SK-N-SH (cell line): ENCODE data around the gene HAUS3.

Source experiments
- CHD2 ChIP-seq: fragments of 150-350 bp; IDR thresholded peaks from 2 replicates; pipeline ENCODE4 v1.6.1; 2018; ENCODE audit warnings: low read length; ENCODE audit not compliant: partially characterized antibody
- EP300 ChIP-seq, 2 experiments: IDR thresholded peaks; 2 replicates each; pipeline versions ENCODE4 v1.4.0 to v1.6.1; 2012; ENCODE audit warnings: borderline replicate concordance in 1 of 2, low read depth in 1 of 2, low read length in 1 of 2
- EZH2phosphoT487 ChIP-seq: fragments of 200-600 bp; sonication (generic); IDR thresholded peaks from 2 replicates; pipeline ENCODE4 v1.6.1; 2017; ENCODE audit warnings: low read depth, mixed run types, mild to moderate bottlenecking, antibody characterized with exemption, moderate library complexity, borderline replicate concordance
- FOSL2 ChIP-seq: IDR thresholded peaks from 2 replicates; pipeline ENCODE4 v1.4.0; 2012; ENCODE audit warnings: low read depth, mild to moderate bottlenecking, moderate library complexity, borderline replicate concordance
- RAD21 ChIP-seq: IDR thresholded peaks from 2 replicates; pipeline ENCODE4 v1.6.1; 2012; ENCODE audit warnings: mild to moderate bottlenecking, low read length
- TF ChIP-seq, protein P1 (sequence below): fragments of 200-600 bp; sonication (generic); IDR thresholded peaks from 2 replicates; pipeline ENCODE4 v1.6.1; 2017; ENCODE audit warnings: antibody characterized with exemption, mild to moderate bottlenecking, moderate library complexity
- TF ChIP-seq, protein P2 (sequence below): IDR thresholded peaks from 2 replicates; pipeline ENCODE4 v1.4.0; 2012; ENCODE audit warnings: low read depth, borderline replicate concordance

DNA sequence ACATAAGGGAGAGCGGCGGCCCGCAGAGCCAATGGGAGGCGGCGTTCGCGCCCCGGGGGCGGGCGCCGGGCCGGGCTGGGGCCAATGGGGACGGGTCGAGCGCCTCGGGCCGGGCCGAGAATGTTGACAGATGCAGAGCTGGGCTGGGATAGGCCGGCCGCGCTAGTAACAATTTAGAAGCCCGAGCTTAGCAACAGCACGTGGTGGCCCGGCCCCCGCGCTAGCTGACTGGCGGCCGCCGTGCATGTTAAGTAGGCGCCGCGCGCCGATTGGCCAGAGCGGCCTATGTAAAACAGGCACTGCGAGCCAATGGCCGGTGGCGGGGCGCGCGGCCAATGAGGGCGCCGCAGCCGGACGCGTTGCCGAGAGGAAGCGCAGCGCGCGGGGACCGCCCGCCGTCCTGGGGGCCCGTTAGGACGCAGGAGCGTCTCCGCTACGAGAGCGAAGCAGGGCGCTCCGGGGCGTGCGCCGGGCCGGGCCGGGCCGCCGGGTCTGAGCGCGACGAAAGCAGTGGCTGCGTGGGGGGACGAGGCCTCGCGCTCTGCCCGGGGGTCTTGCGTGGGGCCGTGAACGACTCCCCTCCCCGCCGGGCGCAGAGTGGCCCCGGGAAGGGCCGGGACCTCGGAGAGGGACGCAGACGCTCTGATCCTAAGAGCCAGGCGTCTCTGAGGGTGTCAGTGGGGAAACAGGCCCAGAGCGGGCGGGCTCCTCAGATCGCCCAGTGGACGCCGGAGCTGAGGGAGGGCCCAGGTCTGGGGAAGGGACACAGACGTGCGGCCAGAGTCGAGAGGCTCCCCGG is 20.4 kb upstream of the HAUS3 start:
- TF ChIP-seq, protein P1, sequence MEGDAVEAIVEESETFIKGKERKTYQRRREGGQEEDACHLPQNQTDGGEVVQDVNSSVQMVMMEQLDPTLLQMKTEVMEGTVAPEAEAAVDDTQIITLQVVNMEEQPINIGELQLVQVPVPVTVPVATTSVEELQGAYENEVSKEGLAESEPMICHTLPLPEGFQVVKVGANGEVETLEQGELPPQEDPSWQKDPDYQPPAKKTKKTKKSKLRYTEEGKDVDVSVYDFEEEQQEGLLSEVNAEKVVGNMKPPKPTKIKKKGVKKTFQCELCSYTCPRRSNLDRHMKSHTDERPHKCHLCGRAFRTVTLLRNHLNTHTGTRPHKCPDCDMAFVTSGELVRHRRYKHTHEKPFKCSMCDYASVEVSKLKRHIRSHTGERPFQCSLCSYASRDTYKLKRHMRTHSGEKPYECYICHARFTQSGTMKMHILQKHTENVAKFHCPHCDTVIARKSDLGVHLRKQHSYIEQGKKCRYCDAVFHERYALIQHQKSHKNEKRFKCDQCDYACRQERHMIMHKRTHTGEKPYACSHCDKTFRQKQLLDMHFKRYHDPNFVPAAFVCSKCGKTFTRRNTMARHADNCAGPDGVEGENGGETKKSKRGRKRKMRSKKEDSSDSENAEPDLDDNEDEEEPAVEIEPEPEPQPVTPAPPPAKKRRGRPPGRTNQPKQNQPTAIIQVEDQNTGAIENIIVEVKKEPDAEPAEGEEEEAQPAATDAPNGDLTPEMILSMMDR: no peak
- TF ChIP-seq EZH2phosphoT487: no peak
- TF ChIP-seq CHD2: peak; percentile 61
- peak in 1 of 2 experiments; percentile 71; a peak in 2 of 4 replicates for TF ChIP-seq EP300 (IDR thresholded peaks at IDR 0.05; ENCODE audit: borderline replicate concordance in 1 of 2, low read depth in 1 of 2, low read length in 1 of 2)
- no peak for TF ChIP-seq FOSL2
- TF ChIP-seq, protein P2, sequence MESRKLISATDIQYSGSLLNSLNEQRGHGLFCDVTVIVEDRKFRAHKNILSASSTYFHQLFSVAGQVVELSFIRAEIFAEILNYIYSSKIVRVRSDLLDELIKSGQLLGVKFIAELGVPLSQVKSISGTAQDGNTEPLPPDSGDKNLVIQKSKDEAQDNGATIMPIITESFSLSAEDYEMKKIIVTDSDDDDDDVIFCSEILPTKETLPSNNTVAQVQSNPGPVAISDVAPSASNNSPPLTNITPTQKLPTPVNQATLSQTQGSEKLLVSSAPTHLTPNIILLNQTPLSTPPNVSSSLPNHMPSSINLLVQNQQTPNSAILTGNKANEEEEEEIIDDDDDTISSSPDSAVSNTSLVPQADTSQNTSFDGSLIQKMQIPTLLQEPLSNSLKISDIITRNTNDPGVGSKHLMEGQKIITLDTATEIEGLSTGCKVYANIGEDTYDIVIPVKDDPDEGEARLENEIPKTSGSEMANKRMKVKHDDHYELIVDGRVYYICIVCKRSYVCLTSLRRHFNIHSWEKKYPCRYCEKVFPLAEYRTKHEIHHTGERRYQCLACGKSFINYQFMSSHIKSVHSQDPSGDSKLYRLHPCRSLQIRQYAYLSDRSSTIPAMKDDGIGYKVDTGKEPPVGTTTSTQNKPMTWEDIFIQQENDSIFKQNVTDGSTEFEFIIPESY: no peak
- TF ChIP-seq RAD21: no peak; the same call in 1 of the 2 replicates
